HCT116 (cell line): ENCODE results near the gene GABPB2.

Source experiments
- ATF3 ChIP-seq: IDR thresholded peaks from 2 replicates; pipeline ENCODE4 v1.6.1; 2012
- CTCF ChIP-seq, 3 experiments: fragments of 200-600 bp in 1 of 3; sonication (generic) in 1 of 3; IDR thresholded peaks in 2 of 3; conservative IDR thresholded peaks in 1 of 3; 2 replicates each; pipeline ENCODE4 v1.5.1; 2012 to 2017; ENCODE audit warnings: low read depth in 2 of 3, low read length in 2 of 3, antibody characterized with exemption in 1 of 3, borderline replicate concordance in 1 of 3, control low read depth in 1 of 3, mild to moderate bottlenecking in 1 of 3, mixed read lengths in 1 of 3, mixed run types in 1 of 3, moderate library complexity in 1 of 3; ENCODE audit not compliant: insufficient read depth in 1 of 3
- ELF1 ChIP-seq: IDR thresholded peaks from 2 replicates; pipeline ENCODE4 v1.6.1; 2012; ENCODE audit warnings: low read depth, borderline replicate concordance
- EZH2 ChIP-seq: fragments of 200-600 bp; sonication (generic); IDR thresholded peaks from 2 replicates; pipeline ENCODE4 v1.6.1; 2017; ENCODE audit warnings: antibody characterized with exemption, mixed run types
- EZH2phosphoT487 ChIP-seq: fragments of 200-600 bp; IDR thresholded peaks from 2 replicates; pipeline ENCODE4 v1.6.1; 2018; ENCODE audit warnings: antibody characterized with exemption, borderline replicate concordance
- MAX ChIP-seq: IDR thresholded peaks from 2 replicates; pipeline ENCODE4 v1.6.1; 2012
- POLR2A ChIP-seq: IDR thresholded peaks from 2 replicates; pipeline ENCODE4 v1.7.0; 2011; ENCODE audit warnings: borderline replicate concordance; ENCODE audit not compliant: insufficient read depth, insufficient read length; ENCODE audit errors: extremely low read depth
- RAD21 ChIP-seq: IDR thresholded peaks from 2 replicates; pipeline ENCODE4 v1.6.1; 2012; ENCODE audit warnings: low read depth, mild to moderate bottlenecking
- REST ChIP-seq: IDR thresholded peaks from 2 replicates; pipeline ENCODE4 v1.6.1; 2012; ENCODE audit warnings: low read depth
- SRF ChIP-seq: IDR thresholded peaks from 2 replicates; pipeline ENCODE4 v1.6.1; 2012; ENCODE audit warnings: low read depth
- ZBTB33 ChIP-seq: IDR thresholded peaks from 2 replicates; pipeline ENCODE4 v1.6.1; 2011; ENCODE audit warnings: mild to moderate bottlenecking, low read length, moderate library complexity; ENCODE audit not compliant: insufficient replicate concordance; ENCODE audit errors: extremely low read depth

GRCh38 chr1:151146072-151146411 lies 75.5 kb downstream of the GABPB2 start:
- TF ChIP-seq CTCF (IDR thresholded peaks at IDR 0.05 in 2 of 3, conservative IDR thresholded peaks at IDR 0.05 in 1 of 3; ENCODE audit: borderline replicate concordance in 1 of 3, insufficient read depth in 1 of 3, low read depth in 2 of 3, low read length in 2 of 3) (no peak), POLR2A (no peak), SRF (no peak), RAD21 (no peak), MAX (no peak), REST (no peak), EZH2phosphoT487 (no peak), EZH2 (no peak), ATF3 (no peak), ZBTB33 (no peak), ELF1 (no peak)
